Karpas-422 (cell line): ENCODE measurements around the gene EIF3K. TPM values are rescaled to one million over a fixed set of nuclear protein-coding genes. Genes with fewer than 3 reads are reported as not detected.
"Not testable (repeated sequence)": the region's sequence is repeated elsewhere in the genome, so short reads cannot be mapped to it uniquely, and the experiment has no call there.

Source experiments
- DNase-seq: peaks from one replicate; pipeline ENCODE4 v3.0.0-alpha.2; 2015
- H2AFZ ChIP-seq: fragments of 200-600 bp; sonication (generic); 2 replicates; pipeline ENCODE4 v1.6.1; 2014; ENCODE audit warnings: antibody characterized with exemption, low read length, mixed read lengths
- H3K27ac ChIP-seq: fragments of 200-600 bp; sonication (generic); 2 replicates; pipeline ENCODE4 v1.5.1; 2014; ENCODE audit warnings: mild to moderate bottlenecking, low read length, moderate library complexity
- H3K27me3 ChIP-seq: fragments of 200-600 bp; sonication (generic); 2 replicates; pipeline ENCODE4 v1.6.1; 2014; ENCODE audit warnings: low read length, mixed read lengths
- H3K36me3 ChIP-seq: fragments of 200-600 bp; sonication (generic); 2 replicates; pipeline ENCODE4 v1.6.1; 2014; ENCODE audit warnings: low read length, mixed read lengths; ENCODE audit not compliant: insufficient read depth
- H3K4me1 ChIP-seq: fragments of 200-600 bp; sonication (generic); 2 replicates; pipeline ENCODE4 v1.6.1; 2014; ENCODE audit warnings: mild to moderate bottlenecking, low read length, mixed read lengths
- H3K4me2 ChIP-seq: fragments of 200-600 bp; sonication (generic); 2 replicates; pipeline ENCODE4 v1.6.1; 2014; ENCODE audit warnings: low read length, low read depth, mild to moderate bottlenecking; ENCODE audit not compliant: poor library complexity, severe bottlenecking
- H3K4me3 ChIP-seq: fragments of 200-600 bp; sonication (generic); 2 replicates; pipeline ENCODE4 v1.5.1; 2014; ENCODE audit warnings: mild to moderate bottlenecking, antibody characterized with exemption, low read length, mixed read lengths
- H3K79me2 ChIP-seq: fragments of 200-600 bp; sonication (generic); 2 replicates; pipeline ENCODE4 v1.6.1; 2014; ENCODE audit warnings: mild to moderate bottlenecking, low read length, mixed read lengths
- H3K9ac ChIP-seq: fragments of 200-600 bp; sonication (generic); 2 replicates; pipeline ENCODE4 v1.6.0; 2014; ENCODE audit warnings: low read length
- H3K9me2 ChIP-seq: fragments of 200-600 bp; sonication (generic), shearing (Covaris generic); replicated peaks from 2 replicates; pipeline ENCODE4 v1.6.0; 2014; ENCODE audit warnings: mild to moderate bottlenecking, low read length, moderate library complexity; ENCODE audit not compliant: insufficient read depth
- H3K9me3 ChIP-seq: fragments of 300-700, 200-600 bp; sonication (generic); 2 replicates; pipeline ENCODE4 v1.6.1; 2014; ENCODE audit warnings: low read length, mixed read lengths
- H4K20me1 ChIP-seq: fragments of 200-600 bp; sonication (generic); 2 replicates; pipeline ENCODE4 v1.6.1; 2014; ENCODE audit warnings: mild to moderate bottlenecking, antibody characterized with exemption, low read length, low read depth; ENCODE audit not compliant: insufficient read depth
- total RNA-seq: library from RNA; depleted of rRNA; stranded (reverse); fragments of >200 nt; shearing (Covaris generic); gene quantifications from 2 replicates; pipeline ENCODE4 v1.2.3, GENCODE V29; 2014; ENCODE audit warnings: low replicate concordance; rRNA removed

Gene EIF3K, protein sequence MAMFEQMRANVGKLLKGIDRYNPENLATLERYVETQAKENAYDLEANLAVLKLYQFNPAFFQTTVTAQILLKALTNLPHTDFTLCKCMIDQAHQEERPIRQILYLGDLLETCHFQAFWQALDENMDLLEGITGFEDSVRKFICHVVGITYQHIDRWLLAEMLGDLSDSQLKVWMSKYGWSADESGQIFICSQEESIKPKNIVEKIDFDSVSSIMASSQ
- total RNA-seq: 474 and 745 TPM in 2 replicates

DNA sequence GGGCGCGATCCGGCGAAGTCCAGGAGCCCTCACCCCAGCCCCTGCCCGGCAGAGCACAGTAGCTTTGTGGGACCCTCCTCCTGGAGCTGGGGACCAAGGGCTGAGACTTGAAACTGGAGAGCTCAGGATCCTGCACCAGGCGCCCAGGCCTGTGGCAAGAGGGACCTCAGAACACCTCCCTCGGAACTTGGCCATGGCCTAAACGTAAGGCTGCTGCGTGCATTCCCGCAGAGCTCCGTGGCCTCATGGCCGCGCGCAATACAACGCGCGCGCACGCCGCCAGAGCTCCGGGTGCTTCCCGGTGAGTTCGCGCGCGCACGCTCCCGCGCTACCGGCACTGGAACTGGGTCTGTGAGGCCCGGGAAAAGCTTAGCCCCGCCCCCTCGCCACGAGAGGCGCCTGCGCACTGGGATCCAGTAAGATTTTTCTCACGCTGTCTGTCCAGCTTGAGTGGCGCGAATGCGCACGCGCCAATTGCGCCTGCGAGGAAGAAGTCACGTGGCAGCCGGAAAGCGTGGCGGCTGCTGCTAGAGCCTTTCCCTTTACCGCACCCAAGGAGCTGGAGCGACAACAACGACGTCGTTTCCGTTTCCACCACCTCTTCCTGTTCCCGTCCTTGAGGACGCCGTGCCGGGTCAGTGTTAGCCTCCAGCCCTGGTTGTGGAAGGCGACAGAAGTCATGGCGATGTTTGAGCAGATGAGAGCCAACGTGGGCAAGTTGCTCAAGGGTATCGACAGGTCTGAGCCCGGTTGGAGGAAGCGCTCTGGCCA lies at the start of gene EIF3K:
Gene EIF3K, plus strand, starts transcription at position 599 of the 771 bp plus-strand sequence. Its CDS starts 81 bp downstream, at position 680.
- Histone ChIP-seq H3K9me2 (no peaks in the 10 kb centered on the region), H3K36me3 (peaks cover 32% of the 10 kb centered on the region), H3K9ac (peak within 1 kb of the TSS; percentile 88), H3K4me3 (peak within 1 kb of the TSS; percentile 90), H3K4me2 (peak within 1 kb of the TSS; percentile 93), H3K9me3 (no peaks in the 10 kb centered on the region), H3K79me2 (peaks cover 59% of the 10 kb centered on the region), H2AFZ (no peak within 1 kb of the TSS), H3K27ac (peak within 1 kb of the TSS; percentile 99), H3K27me3 (no peaks in the 10 kb centered on the region), H3K4me1 (peaks cover 49% of the 10 kb centered on the region), H4K20me1 (peaks cover 15% of the 10 kb centered on the region)
- peak; percentile 99 for DNase-seq

DNA sequence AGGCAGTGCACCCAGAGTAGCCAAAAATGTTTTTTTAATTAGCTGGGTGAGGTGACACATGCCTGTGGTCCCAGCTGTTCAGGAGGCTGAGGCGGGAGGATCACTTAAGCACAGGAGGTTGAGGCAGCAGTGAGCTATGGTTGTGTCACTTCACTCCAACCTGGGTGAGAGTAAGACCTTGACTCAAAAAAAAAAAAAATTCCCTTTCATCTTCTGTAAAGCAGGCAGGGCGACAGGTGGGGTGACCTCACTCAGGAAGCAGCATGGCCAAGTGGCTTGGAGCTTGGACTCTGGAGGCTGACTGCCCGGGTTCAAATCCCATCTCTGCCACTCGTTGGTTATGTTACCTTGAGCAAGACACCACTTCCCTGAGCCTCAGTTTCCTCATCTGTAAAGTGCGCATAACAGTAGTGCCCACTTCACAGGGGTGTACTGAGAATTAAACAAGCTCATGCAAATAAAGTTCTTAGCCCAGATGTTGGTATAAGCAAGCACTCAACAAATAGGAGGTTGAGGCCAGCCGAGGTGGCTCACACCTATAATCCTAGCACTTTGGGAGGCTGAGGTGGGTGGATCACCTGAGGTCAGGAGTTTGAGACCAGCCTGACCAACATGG lies 49.5 kb upstream of the EIF3K start:
- no peak overlapping the region for H3K4me2 ChIP-seq
- H3K79me2 ChIP-seq: no peaks in the 10 kb centered on the region
- H3K9ac ChIP-seq: no peak overlapping the region
- H3K9me2 ChIP-seq: no peaks in the 10 kb centered on the region
- H3K9me3 ChIP-seq: no peaks in the 10 kb centered on the region
- no peak overlapping the region for H3K4me3 ChIP-seq
- no peaks in the 10 kb centered on the region for H3K27me3 ChIP-seq
- H3K27ac ChIP-seq: no peak overlapping the region
- no peaks in the 10 kb centered on the region for H4K20me1 ChIP-seq
- DNase-seq: no peak
- peaks cover 18% of the 10 kb centered on the region for H3K4me1 ChIP-seq
- H2AFZ ChIP-seq: no peak overlapping the region
- no peaks in the 10 kb centered on the region for H3K36me3 ChIP-seq

DNA sequence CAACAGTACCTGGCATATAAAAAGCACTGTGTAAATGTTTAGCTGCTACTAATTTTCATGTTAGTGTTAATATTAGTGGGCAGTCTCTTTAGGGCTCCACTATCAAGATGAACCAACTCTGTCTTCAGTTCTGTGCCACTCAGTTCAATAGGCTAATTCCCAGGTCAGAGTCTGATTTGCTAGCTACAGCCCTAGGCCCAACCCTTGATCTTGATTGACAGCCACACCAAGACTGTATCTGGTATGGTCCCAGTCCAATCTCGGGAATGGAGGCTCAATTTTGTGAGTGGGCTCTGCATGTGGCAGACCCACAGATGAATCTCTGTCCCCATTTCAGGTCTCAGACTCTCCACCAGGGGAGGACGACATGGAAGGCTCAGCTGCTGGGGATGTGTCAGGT lies 47.3 kb upstream of the EIF3K start:
- Histone ChIP-seq H3K4me3 (no peak overlapping the region), H3K9ac (no peak overlapping the region), H3K9me3 (no peaks in the 10 kb centered on the region), H3K79me2 (no peaks in the 10 kb centered on the region), H3K4me2 (no peak overlapping the region), H3K27ac (no peak overlapping the region), H3K27me3 (no peaks in the 10 kb centered on the region), H4K20me1 (no peaks in the 10 kb centered on the region), H3K9me2 (no peaks in the 10 kb centered on the region), H3K36me3 (no peaks in the 10 kb centered on the region), H3K4me1 (peaks cover 17% of the 10 kb centered on the region), H2AFZ (no peak overlapping the region)
- peak; percentile 56 for DNase-seq

DNA sequence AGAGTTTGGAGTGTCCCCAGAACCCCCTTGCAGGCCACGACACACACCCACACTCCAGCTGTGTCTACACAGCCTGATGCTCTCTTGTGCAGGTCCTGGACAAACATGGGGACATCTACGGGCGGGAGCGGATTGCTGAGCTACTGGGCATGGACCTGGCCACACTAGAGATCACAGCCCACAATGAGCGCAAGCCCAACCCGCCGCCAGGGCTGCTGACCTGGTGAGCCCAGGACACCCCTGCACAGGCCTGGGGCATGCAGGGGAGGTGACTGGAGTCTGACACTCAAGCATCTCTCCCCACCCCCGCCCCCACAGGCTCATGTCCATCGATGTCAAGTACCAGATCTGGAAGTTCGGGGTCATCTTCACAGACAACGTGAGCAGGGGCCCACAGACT lies 41.2 kb upstream of the EIF3K start:
- no peaks in the 10 kb centered on the region for H3K9me3 ChIP-seq
- H3K36me3 ChIP-seq: no peaks in the 10 kb centered on the region
- H3K9me2 ChIP-seq: no peaks in the 10 kb centered on the region
- H4K20me1 ChIP-seq: no peaks in the 10 kb centered on the region
- H3K27ac ChIP-seq: no peak overlapping the region
- peaks cover 11% of the 10 kb centered on the region for H3K4me1 ChIP-seq
- H3K27me3 ChIP-seq: no peaks in the 10 kb centered on the region
- no peak overlapping the region for H3K4me2 ChIP-seq
- no peak overlapping the region for H2AFZ ChIP-seq
- no peak overlapping the region for H3K4me3 ChIP-seq
- no peak overlapping the region for H3K9ac ChIP-seq
- no peak for DNase-seq
- H3K79me2 ChIP-seq: no peaks in the 10 kb centered on the region

DNA sequence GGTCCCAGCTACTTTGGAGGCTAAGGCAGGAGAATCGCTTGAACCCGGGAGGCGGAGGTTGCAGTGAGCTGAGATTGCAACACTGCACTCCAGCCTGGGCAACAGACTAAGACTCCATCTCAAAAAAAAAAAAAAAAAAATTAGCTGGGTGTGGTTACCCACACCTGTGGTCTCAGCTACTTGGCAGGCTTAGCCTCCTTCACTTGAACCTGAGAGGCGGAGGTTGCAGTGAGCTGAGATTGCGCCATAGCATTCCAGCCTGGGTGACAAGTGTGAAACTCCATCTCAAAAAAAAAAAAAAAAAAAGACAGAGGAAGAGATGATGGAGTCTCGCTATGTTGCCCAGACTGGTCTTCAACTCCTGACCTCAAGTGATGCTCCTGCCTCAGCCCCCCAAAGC lies 39.7 kb upstream of the EIF3K start:
- peaks cover 21% of the 10 kb centered on the region for H3K4me1 ChIP-seq
- not testable (repeated sequence) for H3K9ac ChIP-seq, H3K79me2 ChIP-seq, H2AFZ ChIP-seq, H3K4me2 ChIP-seq, H3K9me3 ChIP-seq, H3K9me2 ChIP-seq, H4K20me1 ChIP-seq, DNase-seq, H3K27me3 ChIP-seq, H3K4me3 ChIP-seq, H3K27ac ChIP-seq, H3K36me3 ChIP-seq

DNA sequence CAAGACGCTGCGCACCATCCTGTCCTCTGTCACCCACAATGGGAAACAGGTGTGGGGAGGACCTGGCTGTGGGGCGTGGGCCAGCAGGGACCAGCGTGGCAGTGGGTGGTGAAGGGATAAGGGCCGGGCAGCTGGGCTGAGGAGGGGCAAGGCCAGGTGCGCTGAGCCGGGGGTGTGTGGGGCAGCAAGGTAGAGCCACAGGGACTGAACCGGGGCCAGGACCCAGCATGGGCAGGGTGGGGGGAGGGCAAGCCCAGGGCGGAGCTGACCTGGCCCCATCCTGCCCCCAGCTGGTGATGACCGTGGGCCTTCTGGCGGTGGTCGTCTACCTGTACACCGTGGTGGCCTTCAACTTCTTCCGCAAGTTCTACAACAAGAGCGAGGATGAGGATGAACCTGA lies 38.9 kb upstream of the EIF3K start:
- Histone ChIP-seq H3K4me3 (no peak overlapping the region), H3K36me3 (no peaks in the 10 kb centered on the region), H3K4me2 (no peak overlapping the region), H3K27me3 (no peaks in the 10 kb centered on the region), H3K79me2 (no peaks in the 10 kb centered on the region), H3K9me3 (no peaks in the 10 kb centered on the region), H4K20me1 (no peaks in the 10 kb centered on the region), H3K9me2 (no peaks in the 10 kb centered on the region), H3K9ac (no peak overlapping the region), H3K4me1 (peaks cover 19% of the 10 kb centered on the region), H3K27ac (no peak overlapping the region), H2AFZ (no peak overlapping the region)
- DNase-seq: no peak

DNA sequence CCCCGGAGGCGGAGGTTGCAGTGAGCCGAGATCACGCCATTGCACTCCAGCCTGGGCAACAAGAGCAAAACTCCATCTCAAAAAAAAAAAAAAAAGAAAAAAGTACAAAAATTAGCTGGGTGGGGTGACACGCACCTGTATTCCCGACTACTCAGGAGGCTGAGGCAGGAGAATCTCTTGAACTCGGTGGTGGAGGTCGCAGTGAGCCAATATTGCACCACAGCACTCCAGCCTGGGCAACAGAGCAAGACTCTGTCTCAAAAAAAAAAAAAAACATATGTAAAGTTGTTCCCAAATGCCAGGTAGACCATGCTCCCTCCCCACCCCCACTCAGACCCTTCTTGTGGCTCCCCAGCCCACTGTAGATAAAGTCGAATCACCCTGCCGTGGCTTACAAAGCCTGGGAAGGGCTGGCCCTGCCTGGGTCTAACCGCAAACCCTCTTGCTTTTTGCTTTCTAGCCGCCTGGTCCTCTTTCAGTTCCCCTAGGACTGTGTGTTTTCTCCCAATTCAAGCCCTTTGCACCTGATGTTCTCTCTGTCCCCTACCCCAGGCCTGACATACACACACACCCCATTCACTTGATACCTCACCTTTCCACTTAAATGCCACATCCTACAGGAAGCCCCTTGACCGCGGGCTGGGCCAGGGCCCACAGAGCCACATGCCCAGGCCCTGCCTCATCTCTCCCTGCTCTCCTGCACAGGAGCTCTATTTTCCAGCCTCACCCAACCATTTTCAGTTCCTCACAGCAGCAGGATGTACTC lies 35.6 kb upstream of the EIF3K start:
- no peaks in the 10 kb centered on the region for H3K9me3 ChIP-seq
- H2AFZ ChIP-seq: peak overlapping the region; percentile 25; the same call in 1 of the 2 replicates
- no peak overlapping the region for H3K4me3 ChIP-seq
- no peaks in the 10 kb centered on the region for H3K27me3 ChIP-seq
- peak overlapping the region; percentile 9 for H3K4me2 ChIP-seq
- peak overlapping the region; percentile 43 for H3K9ac ChIP-seq
- peaks cover 22% of the 10 kb centered on the region for H3K4me1 ChIP-seq
- H3K79me2 ChIP-seq: no peaks in the 10 kb centered on the region
- no peaks in the 10 kb centered on the region for H4K20me1 ChIP-seq
- no peaks in the 10 kb centered on the region for H3K9me2 ChIP-seq
- DNase-seq: peak; percentile 63
- H3K27ac ChIP-seq: peak overlapping the region; percentile 56
- peaks cover 6% of the 10 kb centered on the region; the same call in 1 of the 2 replicates for H3K36me3 ChIP-seq

DNA sequence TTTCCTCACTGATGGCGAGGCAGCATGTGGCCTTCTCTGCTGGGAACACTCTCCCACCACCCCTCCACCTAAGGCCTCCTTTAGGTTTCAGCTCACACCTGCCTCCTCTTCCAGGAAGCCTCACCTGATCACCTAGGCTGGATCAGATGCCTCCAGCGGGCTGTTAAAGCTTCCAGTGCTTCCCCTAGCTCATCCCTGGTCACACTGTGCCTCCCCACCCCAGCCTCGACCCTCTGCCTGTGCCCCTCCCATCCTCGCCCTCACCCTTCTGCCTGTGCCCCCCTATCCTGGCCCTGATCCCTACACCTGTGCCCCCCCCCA lies 35.0 kb upstream of the EIF3K start:
- Histone ChIP-seq H2AFZ (peak overlapping the region; percentile 25; the same call in 1 of the 2 replicates), H3K36me3 (peaks cover 6% of the 10 kb centered on the region; the same call in 1 of the 2 replicates), H3K9me3 (no peaks in the 10 kb centered on the region), H3K4me2 (peak overlapping the region; percentile 9), H4K20me1 (no peaks in the 10 kb centered on the region), H3K4me1 (peaks cover 22% of the 10 kb centered on the region), H3K4me3 (no peak overlapping the region), H3K79me2 (no peaks in the 10 kb centered on the region), H3K9me2 (no peaks in the 10 kb centered on the region), H3K27ac (peak overlapping the region; percentile 56), H3K27me3 (no peaks in the 10 kb centered on the region), H3K9ac (peak overlapping the region; percentile 43)
- DNase-seq: no peak
